Naive thymus-derived CD8-positive, alpha-beta T cell (primary cell): ENCODE data around the gene NXPE3. TPM values are rescaled to one million over a fixed set of nuclear protein-coding genes. Genes with fewer than 3 reads are reported as not detected.
"Not testable (repeated sequence)": the region's sequence is repeated elsewhere in the genome, so short reads cannot be mapped to it uniquely, and the experiment has no call there.

Experiments used
- ATAC-seq, 2 donors: fragments of 150-1000 bp; cut with Tn5 transposase in 1 of 2; sonication (Bioruptor Pico), chemical (Tn5 transposase) in 1 of 2; 1 replicate in 1 of 2; 2 replicates in 1 of 2; pipeline ENCODE4 v1.10.0; 2021; ENCODE audit warnings: mild to moderate bottlenecking in 2 of 2, moderate library complexity in 2 of 2
- POLR2A ChIA-PET: fragments of 350-600 bp; sonication (Branson Sonifier 250); formaldehyde crosslinking; loops from one replicate; lab custom pipeline; 2021; ENCODE audit warnings: antibody characterized with exemption; lab: Charles Lee
- DNase-seq, 10 donors: peaks; one replicate each; pipeline versions ENCODE4 v3.0.0 to v3.0.0-alpha.2; 2020 to 2022
- H3K27ac Mint-ChIP-seq, 10 donors: one replicate each; pipeline ENCODE4 v1.8.0; 2020 to 2022; ENCODE audit warnings: mild to moderate bottlenecking in 10 of 10, mixed read lengths in 10 of 10, moderate library complexity in 4 of 10, inconsistent platforms in 1 of 10
- H3K27me3 Mint-ChIP-seq, 5 donors: one replicate each; pipeline ENCODE4 v1.8.0; 2021 to 2022; ENCODE audit warnings: mixed read lengths in 5 of 5
- H3K36me3 Mint-ChIP-seq, 3 donors: one replicate each; pipeline ENCODE4 v1.8.0; 2020 to 2022; ENCODE audit warnings: mixed read lengths in 3 of 3, mild to moderate bottlenecking in 2 of 3, inconsistent platforms in 1 of 3
- H3K4me1 Mint-ChIP-seq, 4 donors: one replicate each; pipeline ENCODE4 v1.8.0; 2021 to 2022; ENCODE audit warnings: mixed read lengths in 4 of 4
- H3K4me3 Mint-ChIP-seq, 10 donors: one replicate each; pipeline ENCODE4 v1.8.0; 2020 to 2022; ENCODE audit warnings: mild to moderate bottlenecking in 10 of 10, mixed read lengths in 10 of 10, moderate library complexity in 6 of 10, inconsistent platforms in 1 of 10
- H3K9me3 Mint-ChIP-seq, 9 donors: one replicate each; pipeline ENCODE4 v1.8.0; 2020 to 2022; ENCODE audit warnings: mixed read lengths in 9 of 9, mild to moderate bottlenecking in 3 of 9, inconsistent platforms in 1 of 9, moderate library complexity in 1 of 9
- polyA plus RNA-seq, 3 donors: library from polyadenylated mRNA; unstranded; fragments of 300-500 nt; fragmentation: Illumina TruSeq; gene quantifications; one replicate each; pipeline ENCODE4 v1.2.3, GENCODE V29; 2021
- total RNA-seq, 8 experiments: library from RNA in 2 of 8; stranded (reverse) in 2 of 8; gene quantifications; one replicate each; pipeline ENCODE4 v1.2.3 and lab custom pipeline; 2021 to 2026

The NXPE3 gene
- total and polyA plus RNA-seq, 5 experiments from 2014 or later = 32.5 to 61.0 (median 40.0) TPM

DNA sequence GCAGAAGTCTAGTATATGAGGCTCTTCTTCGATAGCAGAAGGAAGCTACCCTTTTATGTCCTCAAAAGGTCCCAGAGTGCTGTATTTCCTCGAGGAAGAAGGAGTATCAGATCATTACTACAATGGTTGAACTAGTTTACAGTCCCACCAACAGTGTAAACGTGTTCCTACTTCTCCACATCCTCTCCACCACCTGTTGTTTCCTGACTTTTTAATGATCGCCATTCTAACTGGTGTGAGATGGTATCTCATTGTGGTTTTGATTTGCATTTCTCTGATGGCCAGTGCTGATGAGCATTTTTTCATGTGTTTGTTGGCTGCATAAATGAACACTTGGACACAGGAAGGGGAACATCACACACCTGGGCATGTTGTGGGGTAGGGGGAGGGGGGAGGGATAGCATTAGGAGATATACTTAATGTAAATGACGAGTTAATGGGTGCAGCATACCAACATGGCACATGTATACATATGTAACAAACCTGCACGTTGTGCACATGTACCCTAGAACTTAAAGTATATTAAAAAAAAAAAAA lies 1.2 kb upstream of the NXPE3 start:
- not testable (repeated sequence) for DNase-seq, H3K27me3 Mint-ChIP-seq, ATAC-seq, H3K9me3 Mint-ChIP-seq, H3K36me3 Mint-ChIP-seq
- peaks cover 7 to 50% (median 44%) of the 10 kb centered on the region in 4 donors for H3K4me1 Mint-ChIP-seq
- POLR2A ChIA-PET = interaction anchor here (0.5 to 1.5 kb wide), 4 partner anchors 8 to 250 kb away, joined by 3 to 4 read pairs (median 3); no protein-coding TSS in a partner anchor
- peak overlapping the region; percentile 96 to 100 (median 99) for H3K27ac Mint-ChIP-seq
- peak overlapping the region in 9 of 10 donors; percentile 90 to 98 (median 95) for H3K4me3 Mint-ChIP-seq

GRCh38 chr3:101778385-101779046 lies 495 bp upstream of the NXPE3 start:
- peak overlapping the region; percentile 96 to 100 (median 99) for H3K27ac Mint-ChIP-seq
- POLR2A ChIA-PET = interaction anchor here (0.8 to 2.7 kb wide), 16 partner anchors 9 to 204 kb away, joined by 3 to 27 read pairs (median 8); partner anchors contain the start of genes CEP97, NFKBIZ, PCNP and RPL24
- H3K4me1 Mint-ChIP-seq = peaks cover 7 to 53% (median 49%) of the 10 kb centered on the region in 4 donors
- H3K27me3 Mint-ChIP-seq = no peaks in the 10 kb centered on the region
- peaks cover 0 to 11% (median 4%) of the 10 kb centered on the region in 3 donors for H3K36me3 Mint-ChIP-seq
- ATAC-seq (peak in 1 of 2 donors; percentile 4), DNase-seq (no peak)
- peak overlapping the region; percentile 90 to 98 (median 94) for H3K4me3 Mint-ChIP-seq
- no peaks in the 10 kb centered on the region for H3K9me3 Mint-ChIP-seq

DNA sequence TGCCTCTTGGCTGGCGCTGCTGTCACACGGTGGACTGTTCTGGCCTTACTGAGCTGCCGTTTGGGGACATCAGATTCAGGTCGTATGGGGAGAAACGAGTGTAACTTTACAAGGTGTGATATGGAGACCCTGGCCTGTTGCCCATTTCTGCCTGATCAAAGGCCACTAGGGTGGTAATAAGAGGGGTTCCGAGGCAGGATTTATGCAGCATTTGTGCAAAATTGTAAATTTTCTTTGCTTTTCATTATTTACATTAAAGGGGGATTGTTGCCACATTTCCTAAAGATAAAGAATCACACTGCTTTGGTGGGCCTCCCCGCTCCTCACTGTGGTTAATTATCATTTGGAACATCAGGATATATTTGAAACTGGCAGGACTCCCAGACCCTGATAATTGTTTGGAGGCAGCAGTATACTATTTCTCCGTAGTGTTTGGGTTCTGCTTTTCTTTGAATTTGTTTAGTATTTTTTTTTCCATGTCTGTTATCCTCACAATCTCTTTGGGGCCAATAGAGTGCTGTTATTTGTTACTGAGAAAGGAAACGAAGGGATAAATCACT lies 891 bp downstream of the NXPE3 start:
- POLR2A ChIA-PET = interaction anchor here (0.8 to 2.7 kb wide), 12 partner anchors 10 to 106 kb away, joined by 3 to 27 read pairs (median 13); partner anchors contain the start of genes CEP97, NFKBIZ, RPL24 and ZBTB11
- Mint-ChIP-seq H3K4me3 (peak overlapping the region; percentile 90 to 98 (median 94)), H3K9me3 (no peaks in the 10 kb centered on the region), H3K36me3 (peaks cover 0 to 23% (median 13%) of the 10 kb centered on the region in 3 donors), H3K4me1 (peaks cover 18 to 67% (median 62%) of the 10 kb centered on the region in 4 donors), H3K27ac (peak overlapping the region; percentile 96 to 100 (median 99)), H3K27me3 (no peaks in the 10 kb centered on the region)
- DNase-seq = no peak
- no peak for ATAC-seq

- H3K27ac Mint-ChIP-seq = peak overlapping the region; percentile 76 to 100 (median 99)
- POLR2A ChIA-PET = interaction anchor here (1.2 to 2.7 kb wide), 2 partner anchors 16 to 104 kb away, joined by 3 to 7 read pairs; no protein-coding TSS in a partner anchor
- H3K27me3 Mint-ChIP-seq = no peaks in the 10 kb centered on the region
- peaks cover 24 to 74% (median 68%) of the 10 kb centered on the region in 4 donors for H3K4me1 Mint-ChIP-seq
- H3K4me3 Mint-ChIP-seq = peak overlapping the region; percentile 34 to 98 (median 94)
- H3K9me3 Mint-ChIP-seq = no peaks in the 10 kb centered on the region
- DNase-seq (no peak), ATAC-seq (no peak)
- peaks cover 0 to 28% (median 20%) of the 10 kb centered on the region in 3 donors for H3K36me3 Mint-ChIP-seq
These were observed 1.6 kb downstream of the NXPE3 start for GRCh38 chr3:101780661-101781060.

DNA sequence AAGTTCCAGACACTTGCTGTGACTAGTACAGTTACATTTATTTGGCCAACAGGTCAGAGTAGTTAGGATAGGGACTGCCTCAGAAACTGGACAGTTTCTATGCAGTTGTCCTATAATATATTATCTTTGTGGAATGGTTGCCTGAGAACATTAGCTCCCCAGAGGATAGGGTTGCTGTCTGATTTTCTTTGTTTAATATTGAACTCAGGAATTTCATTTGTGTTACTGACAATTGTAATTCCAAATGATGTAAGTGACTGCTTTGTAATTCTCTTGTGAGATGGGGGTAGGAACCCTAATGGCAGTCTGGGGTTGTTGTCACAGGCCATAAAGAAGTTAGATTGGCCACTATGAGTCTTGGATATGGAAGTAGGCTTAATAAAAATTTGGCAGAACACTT lies 2.2 kb downstream of the NXPE3 start:
- peak overlapping the region in 9 of 10 donors; percentile 26 to 98 (median 94) for H3K4me3 Mint-ChIP-seq
- POLR2A ChIA-PET = interaction anchor here (0.8 to 2.7 kb wide), 3 partner anchors 15 to 105 kb away, joined by 3 to 7 read pairs (median 4); partner anchors contain the start of gene CEP97
- H3K9me3 Mint-ChIP-seq = no peaks in the 10 kb centered on the region
- no peaks in the 10 kb centered on the region for H3K27me3 Mint-ChIP-seq
- ATAC-seq (no peak), DNase-seq (no peak)
- H3K36me3 Mint-ChIP-seq = peaks cover 0 to 33% (median 23%) of the 10 kb centered on the region in 3 donors
- H3K27ac Mint-ChIP-seq = peak overlapping the region in 9 of 10 donors; percentile 83 to 100 (median 99)
- H3K4me1 Mint-ChIP-seq = peaks cover 27 to 80% (median 73%) of the 10 kb centered on the region in 4 donors

DNA sequence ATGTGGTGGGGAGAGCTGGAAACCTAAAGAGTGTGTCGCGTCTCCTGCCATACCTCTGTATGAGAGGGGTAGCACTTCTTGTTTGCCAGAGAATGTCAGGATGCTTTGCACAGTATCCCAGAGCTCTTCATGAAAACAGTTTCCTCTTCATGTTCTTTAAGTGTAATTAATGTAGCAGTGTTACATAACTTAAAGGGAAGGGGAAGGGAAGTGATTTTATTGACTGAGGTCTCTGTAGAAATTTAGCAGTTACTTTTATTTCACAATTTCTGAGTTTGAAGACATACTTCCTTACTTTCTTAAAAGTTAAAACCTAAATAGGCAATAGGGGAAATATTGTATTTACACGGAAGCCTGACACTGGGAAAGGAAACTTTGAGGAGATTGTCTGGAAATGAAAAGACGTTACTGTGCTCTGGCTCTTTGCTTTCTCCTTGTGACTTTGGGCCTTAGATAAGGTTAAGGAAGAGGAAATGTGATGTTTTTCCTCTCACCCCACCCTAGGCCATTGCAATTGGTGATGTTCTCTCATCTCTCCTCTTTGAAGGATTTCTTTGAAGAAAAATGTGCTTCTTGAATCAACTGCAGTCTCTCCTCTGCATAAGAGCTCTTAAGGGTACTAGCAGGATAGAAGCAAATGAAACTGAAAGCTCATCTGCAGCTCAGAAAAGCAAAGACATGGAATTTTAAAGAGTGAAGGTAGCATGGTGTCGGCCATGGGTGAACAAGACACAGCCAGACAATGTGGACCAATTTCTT lies 6.0 kb downstream of the NXPE3 start:
- ATAC-seq (peak; percentile 91 to 96), DNase-seq (peak in 5 of 10 donors; percentile 8 to 73 (median 49))
- Mint-ChIP-seq H3K4me1 (peaks cover 34 to 80% (median 71%) of the 10 kb centered on the region in 4 donors), H3K9me3 (no peaks in the 10 kb centered on the region), H3K27ac (peak overlapping the region; percentile 91 to 97 (median 95)), H3K36me3 (peaks cover 0 to 68% (median 42%) of the 10 kb centered on the region in 3 donors), H3K27me3 (no peaks in the 10 kb centered on the region), H3K4me3 (peak overlapping the region; percentile 63 to 87 (median 77))
- POLR2A ChIA-PET = interaction anchor here (0.7 to 1.6 kb wide), 9 partner anchors 10 to 211 kb away, joined by 3 to 12 read pairs (median 5); partner anchors contain the start of genes CEP97, PCNP, RPL24 and ZBTB11

DNA sequence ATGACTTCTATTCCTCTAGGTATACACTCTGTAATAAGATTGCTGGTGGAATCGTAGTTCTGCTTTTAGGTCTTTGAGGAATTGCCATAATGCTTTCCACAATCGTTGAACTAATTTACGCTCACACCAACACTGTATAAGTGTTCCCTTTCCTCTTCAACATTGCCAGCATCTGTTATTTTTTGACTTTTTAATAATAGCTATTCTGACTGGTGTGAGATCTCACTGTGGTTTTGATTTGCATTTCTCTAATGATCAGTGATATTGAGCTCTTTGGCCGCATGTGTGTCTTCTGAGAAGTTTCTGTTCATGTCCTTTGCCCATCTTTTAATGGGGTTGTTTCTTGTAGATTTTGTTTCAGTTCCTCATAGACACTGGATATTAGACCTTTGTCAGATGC lies 12.8 kb downstream of the NXPE3 start:
- ATAC-seq (no peak), DNase-seq (no peak)
- H3K9me3 Mint-ChIP-seq = peaks cover 0 to 5% (median 0%) of the 10 kb centered on the region in 9 donors
- POLR2A ChIA-PET = interaction anchor here (4.0 kb wide), 1 partner anchor 13 kb away, joined by 19 read pairs; the partner anchor contains the start of gene NXPE3
- peaks cover 43 to 84% (median 74%) of the 10 kb centered on the region in 4 donors for H3K4me1 Mint-ChIP-seq
- H3K27ac Mint-ChIP-seq = peak overlapping the region; percentile 36 to 89 (median 74)
- peak overlapping the region in 6 of 10 donors; percentile 8 to 65 (median 42) for H3K4me3 Mint-ChIP-seq
- peaks cover 17 to 89% (median 61%) of the 10 kb centered on the region in 3 donors for H3K36me3 Mint-ChIP-seq
- H3K27me3 Mint-ChIP-seq = no peaks in the 10 kb centered on the region

- Mint-ChIP-seq H3K27ac (peak overlapping the region in 8 of 10 donors; percentile 26 to 77 (median 44)), H3K36me3 (peaks cover 17 to 76% (median 52%) of the 10 kb centered on the region in 3 donors), H3K4me3 (peak overlapping the region in 5 of 10 donors; percentile 15 to 41 (median 37)), H3K9me3 (peaks cover 0 to 5% (median 0%) of the 10 kb centered on the region in 9 donors), H3K27me3 (no peaks in the 10 kb centered on the region), H3K4me1 (peaks cover 34 to 73% (median 67%) of the 10 kb centered on the region in 4 donors)
- POLR2A ChIA-PET = interaction anchor here (0.7 to 1.7 kb wide), 4 partner anchors 9 to 16 kb away, joined by 3 to 7 read pairs (median 4); partner anchors contain the start of gene NXPE3
- ATAC-seq (no peak), DNase-seq (no peak)
These were observed 17.2 kb downstream of the NXPE3 start for GRCh38 chr3:101796077-101796680.

GRCh38 chr3:101801174-101801573 lies 22.2 kb downstream of the NXPE3 start:
- H3K4me1 Mint-ChIP-seq = peaks cover 14 to 53% (median 48%) of the 10 kb centered on the region in 4 donors
- peak overlapping the region in 9 of 10 donors; percentile 29 to 91 (median 76) for H3K27ac Mint-ChIP-seq
- POLR2A ChIA-PET = no interaction called here
- ATAC-seq (no peak), DNase-seq (no peak)
- no peak overlapping the region for H3K4me3 Mint-ChIP-seq
- no peaks in the 10 kb centered on the region for H3K27me3 Mint-ChIP-seq
- H3K36me3 Mint-ChIP-seq = peaks cover 2 to 69% (median 29%) of the 10 kb centered on the region in 3 donors
- H3K9me3 Mint-ChIP-seq = no peaks in the 10 kb centered on the region

DNA sequence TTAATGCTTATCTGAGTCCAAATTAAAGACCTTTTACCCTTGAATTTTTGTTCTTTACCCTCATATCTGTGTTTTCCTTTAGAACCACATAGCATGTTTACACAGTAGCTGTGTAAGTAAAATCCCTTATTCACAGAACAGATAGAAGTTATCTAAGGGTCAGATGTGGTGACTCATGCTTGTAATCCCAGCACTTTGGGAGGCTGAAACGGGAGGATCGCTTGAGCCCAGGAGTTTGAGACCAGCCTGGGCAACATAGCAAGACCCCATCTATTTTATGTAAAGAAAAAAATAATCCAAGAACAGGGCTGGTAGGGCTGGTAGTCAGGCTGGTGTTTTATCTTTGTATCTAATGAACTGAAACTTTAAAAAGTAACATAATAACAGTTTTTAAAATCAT lies 23.2 kb downstream of the NXPE3 start:
- Mint-ChIP-seq H3K36me3 (peaks cover 0 to 67% (median 23%) of the 10 kb centered on the region in 3 donors), H3K9me3 (no peaks in the 10 kb centered on the region), H3K27me3 (no peaks in the 10 kb centered on the region), H3K4me3 (no peak overlapping the region), H3K27ac (peak overlapping the region in 7 of 10 donors; percentile 29 to 91 (median 52)), H3K4me1 (peaks cover 9 to 44% (median 39%) of the 10 kb centered on the region in 4 donors)
- ATAC-seq (no peak), DNase-seq (no peak)
- POLR2A ChIA-PET = interaction anchor here (1.2 to 2.4 kb wide), 2 partner anchors 48 to 423 kb away, joined by 7 to 8 read pairs; partner anchors contain the start of gene NFKBIZ
